ENCODE results near the gene TEKT1.

DNA sequence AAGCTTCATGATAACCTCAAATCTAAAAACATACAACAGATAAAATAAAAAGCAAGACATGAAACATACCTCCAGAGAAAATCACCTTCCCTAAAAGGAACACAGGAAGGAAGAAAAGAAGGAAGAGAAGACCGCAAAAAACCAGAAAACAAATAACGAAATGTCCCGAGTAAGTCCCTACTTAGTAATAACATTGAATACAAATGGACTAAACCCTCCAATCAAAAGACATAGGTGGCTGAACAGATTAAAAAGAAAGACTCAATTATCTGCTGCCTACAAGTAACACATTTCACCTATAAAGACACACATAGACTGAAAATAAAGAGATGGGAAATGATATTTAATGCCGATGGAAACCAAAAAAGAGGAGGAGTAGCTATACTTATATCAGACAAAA lies 49.3 kb downstream of the TEKT1 start:
- TF ChIP-seq, protein P1, sequence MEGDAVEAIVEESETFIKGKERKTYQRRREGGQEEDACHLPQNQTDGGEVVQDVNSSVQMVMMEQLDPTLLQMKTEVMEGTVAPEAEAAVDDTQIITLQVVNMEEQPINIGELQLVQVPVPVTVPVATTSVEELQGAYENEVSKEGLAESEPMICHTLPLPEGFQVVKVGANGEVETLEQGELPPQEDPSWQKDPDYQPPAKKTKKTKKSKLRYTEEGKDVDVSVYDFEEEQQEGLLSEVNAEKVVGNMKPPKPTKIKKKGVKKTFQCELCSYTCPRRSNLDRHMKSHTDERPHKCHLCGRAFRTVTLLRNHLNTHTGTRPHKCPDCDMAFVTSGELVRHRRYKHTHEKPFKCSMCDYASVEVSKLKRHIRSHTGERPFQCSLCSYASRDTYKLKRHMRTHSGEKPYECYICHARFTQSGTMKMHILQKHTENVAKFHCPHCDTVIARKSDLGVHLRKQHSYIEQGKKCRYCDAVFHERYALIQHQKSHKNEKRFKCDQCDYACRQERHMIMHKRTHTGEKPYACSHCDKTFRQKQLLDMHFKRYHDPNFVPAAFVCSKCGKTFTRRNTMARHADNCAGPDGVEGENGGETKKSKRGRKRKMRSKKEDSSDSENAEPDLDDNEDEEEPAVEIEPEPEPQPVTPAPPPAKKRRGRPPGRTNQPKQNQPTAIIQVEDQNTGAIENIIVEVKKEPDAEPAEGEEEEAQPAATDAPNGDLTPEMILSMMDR (conservative IDR thresholded peaks at IDR 0.05; ENCODE audit: low read depth in 2 of 2) = no peak
- TF ChIP-seq CREB1 (CRISPR knock-in tag; IDR thresholded peaks at IDR 0.05; ENCODE audit: low read depth) (no peak), POLR2AphosphoS5 (IDR thresholded peaks at IDR 0.05; ENCODE audit: low read depth) (no peak), EZH2 (IDR thresholded peaks at IDR 0.05; ENCODE audit: low read depth, unreplicated experiment) (no peak), ZNF331 (CRISPR knock-in tag; IDR thresholded peaks at IDR 0.05; ENCODE audit: low read depth) (no peak), EZH2phosphoT487 (IDR thresholded peaks at IDR 0.05; ENCODE audit: unreplicated experiment) (no peak), STAT1 (IDR thresholded peaks at IDR 0.05; ENCODE audit: unreplicated experiment) (no peak)
- TF ChIP-seq, protein P2, sequence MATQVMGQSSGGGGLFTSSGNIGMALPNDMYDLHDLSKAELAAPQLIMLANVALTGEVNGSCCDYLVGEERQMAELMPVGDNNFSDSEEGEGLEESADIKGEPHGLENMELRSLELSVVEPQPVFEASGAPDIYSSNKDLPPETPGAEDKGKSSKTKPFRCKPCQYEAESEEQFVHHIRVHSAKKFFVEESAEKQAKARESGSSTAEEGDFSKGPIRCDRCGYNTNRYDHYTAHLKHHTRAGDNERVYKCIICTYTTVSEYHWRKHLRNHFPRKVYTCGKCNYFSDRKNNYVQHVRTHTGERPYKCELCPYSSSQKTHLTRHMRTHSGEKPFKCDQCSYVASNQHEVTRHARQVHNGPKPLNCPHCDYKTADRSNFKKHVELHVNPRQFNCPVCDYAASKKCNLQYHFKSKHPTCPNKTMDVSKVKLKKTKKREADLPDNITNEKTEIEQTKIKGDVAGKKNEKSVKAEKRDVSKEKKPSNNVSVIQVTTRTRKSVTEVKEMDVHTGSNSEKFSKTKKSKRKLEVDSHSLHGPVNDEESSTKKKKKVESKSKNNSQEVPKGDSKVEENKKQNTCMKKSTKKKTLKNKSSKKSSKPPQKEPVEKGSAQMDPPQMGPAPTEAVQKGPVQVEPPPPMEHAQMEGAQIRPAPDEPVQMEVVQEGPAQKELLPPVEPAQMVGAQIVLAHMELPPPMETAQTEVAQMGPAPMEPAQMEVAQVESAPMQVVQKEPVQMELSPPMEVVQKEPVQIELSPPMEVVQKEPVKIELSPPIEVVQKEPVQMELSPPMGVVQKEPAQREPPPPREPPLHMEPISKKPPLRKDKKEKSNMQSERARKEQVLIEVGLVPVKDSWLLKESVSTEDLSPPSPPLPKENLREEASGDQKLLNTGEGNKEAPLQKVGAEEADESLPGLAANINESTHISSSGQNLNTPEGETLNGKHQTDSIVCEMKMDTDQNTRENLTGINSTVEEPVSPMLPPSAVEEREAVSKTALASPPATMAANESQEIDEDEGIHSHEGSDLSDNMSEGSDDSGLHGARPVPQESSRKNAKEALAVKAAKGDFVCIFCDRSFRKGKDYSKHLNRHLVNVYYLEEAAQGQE (IDR thresholded peaks at IDR 0.05; ENCODE audit: unreplicated experiment) = no peak
- TF ChIP-seq, protein P3, sequence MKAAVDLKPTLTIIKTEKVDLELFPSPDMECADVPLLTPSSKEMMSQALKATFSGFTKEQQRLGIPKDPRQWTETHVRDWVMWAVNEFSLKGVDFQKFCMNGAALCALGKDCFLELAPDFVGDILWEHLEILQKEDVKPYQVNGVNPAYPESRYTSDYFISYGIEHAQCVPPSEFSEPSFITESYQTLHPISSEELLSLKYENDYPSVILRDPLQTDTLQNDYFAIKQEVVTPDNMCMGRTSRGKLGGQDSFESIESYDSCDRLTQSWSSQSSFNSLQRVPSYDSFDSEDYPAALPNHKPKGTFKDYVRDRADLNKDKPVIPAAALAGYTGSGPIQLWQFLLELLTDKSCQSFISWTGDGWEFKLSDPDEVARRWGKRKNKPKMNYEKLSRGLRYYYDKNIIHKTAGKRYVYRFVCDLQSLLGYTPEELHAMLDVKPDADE (IDR thresholded peaks at IDR 0.05) = no peak

Data from GM23338 (cell line).